Measurements from ENCODE around the gene CERS6.
"Not testable (repeated sequence)": the region's sequence is repeated elsewhere in the genome, so short reads cannot be mapped to it uniquely, and the experiment has no call there.

The CERS6 gene

GRCh38 chr2:168501466-168502065 is 45.5 kb downstream of the CERS6 start:
- DNase-seq (ENCODE audit: low spot score), result no peak

DNA sequence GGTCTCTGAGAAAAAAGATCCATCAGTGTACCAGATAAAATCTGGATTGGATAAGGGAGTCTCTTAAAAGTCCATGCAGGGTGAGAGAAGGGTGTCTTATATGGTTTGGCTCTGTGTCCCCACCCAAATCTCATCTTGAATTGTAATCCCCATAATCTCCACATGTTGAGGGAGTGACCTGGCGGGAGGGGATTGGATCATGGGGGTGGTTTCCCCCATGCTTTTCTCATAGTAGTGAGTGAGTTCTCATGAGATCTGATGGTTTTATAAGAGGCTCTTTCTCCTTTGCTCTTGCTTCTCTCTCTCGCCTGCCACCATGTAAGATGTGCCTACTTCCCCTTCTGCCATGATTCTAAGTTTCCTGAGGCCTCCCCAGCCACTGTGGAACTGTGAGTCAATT is 46.8 kb downstream of the CERS6 start:
- DNase-seq (ENCODE audit: low spot score), result not testable (repeated sequence)

- no peak for DNase-seq (ENCODE audit: low spot score)
Measured at GRCh38 chr2:168503901-168504300, 47.8 kb downstream of the CERS6 start.

GRCh38 chr2:168504323-168504722 is 48.3 kb downstream of the CERS6 start:
- DNase-seq (ENCODE audit: low spot score), result no peak

- DNase-seq (ENCODE audit: low spot score), result no peak
Measured at GRCh38 chr2:168510125-168510756, 54.2 kb downstream of the CERS6 start.

DNA sequence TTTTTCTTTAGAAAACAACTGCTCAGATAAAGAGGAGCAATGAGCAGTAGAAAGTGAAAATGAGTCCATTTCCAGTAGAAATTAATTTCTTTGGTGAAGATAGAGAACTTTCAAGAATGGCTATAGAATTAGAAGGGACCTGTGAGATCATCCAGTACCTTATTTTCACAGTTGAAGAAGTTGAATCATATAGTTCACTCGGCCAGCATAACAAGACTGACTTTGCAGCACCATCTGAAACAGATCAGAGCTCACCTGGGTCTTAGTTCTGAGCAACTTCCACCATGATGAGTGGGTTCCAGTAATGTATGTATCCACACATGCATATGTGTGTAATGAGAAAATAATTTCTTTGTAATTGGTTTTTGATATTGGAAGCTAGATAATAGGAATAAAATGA is 58.6 kb downstream of the CERS6 start:
- DNase-seq (ENCODE audit: low spot score), result no peak

- DNase-seq (ENCODE audit: low spot score), result no peak
Measured at GRCh38 chr2:168515502-168515901, 59.4 kb downstream of the CERS6 start.

DNA sequence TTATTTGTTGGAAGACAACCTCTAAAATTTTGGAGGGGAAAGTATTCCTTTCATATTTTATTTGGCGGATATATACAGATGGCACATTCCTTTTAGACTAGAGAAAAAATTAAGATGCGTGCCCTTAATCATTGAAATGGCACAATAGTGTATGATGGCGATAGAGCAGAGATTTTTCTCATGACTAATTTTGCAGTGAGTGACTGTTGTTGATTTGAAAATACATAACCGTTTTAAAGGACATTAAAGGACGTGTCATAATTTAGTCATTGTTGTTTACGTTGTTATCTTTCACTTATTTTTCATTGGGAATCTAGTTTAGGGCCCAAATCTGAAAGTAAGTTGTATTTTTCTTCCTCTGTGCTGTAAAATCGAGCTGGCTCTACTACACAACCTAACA is 61.7 kb downstream of the CERS6 start:
- DNase-seq (ENCODE audit: low spot score), result no peak

- DNase-seq (ENCODE audit: low spot score), result no peak
Measured at GRCh38 chr2:168518555-168519066, 62.5 kb downstream of the CERS6 start.

DNA sequence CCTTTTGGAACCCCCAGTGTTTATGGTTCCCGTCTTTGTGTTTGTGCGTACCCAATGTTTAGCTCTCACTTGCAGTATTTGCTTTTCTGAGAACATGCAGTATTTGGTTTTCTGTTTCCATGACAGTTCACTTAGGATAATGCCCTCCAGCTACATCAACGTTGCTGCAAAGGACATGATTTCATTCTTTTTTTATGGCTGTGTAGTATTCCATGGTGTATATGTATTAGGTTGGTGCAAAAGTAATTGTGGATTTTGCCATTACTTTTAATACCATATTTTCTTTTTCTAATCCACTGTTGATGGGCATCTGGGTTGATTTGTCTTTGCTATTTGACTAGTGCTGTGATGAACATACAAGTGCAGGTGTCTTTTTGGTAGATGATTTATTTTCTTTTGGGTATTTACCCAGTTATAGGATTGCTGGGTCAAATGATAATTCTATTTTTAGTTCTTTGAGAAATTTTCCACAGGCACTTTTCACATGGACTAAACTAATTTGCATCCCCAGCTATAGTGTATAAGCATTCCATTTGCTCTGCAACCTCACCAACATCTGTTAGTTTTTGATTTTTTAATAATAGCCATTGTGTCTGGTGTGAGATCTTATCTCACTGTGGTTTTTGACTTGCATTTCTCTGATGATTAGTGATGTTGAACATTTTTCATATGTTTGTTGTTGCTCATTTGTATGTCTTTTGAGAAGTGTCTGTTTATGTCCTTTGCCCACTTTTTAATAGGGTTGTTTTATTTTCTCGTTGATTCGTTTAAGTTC is 63.6 kb downstream of the CERS6 start:
- DNase-seq (ENCODE audit: low spot score), result no peak

GRCh38 chr2:168521053-168521741 is 65.1 kb downstream of the CERS6 start:
- no peak for DNase-seq (ENCODE audit: low spot score)

DNA sequence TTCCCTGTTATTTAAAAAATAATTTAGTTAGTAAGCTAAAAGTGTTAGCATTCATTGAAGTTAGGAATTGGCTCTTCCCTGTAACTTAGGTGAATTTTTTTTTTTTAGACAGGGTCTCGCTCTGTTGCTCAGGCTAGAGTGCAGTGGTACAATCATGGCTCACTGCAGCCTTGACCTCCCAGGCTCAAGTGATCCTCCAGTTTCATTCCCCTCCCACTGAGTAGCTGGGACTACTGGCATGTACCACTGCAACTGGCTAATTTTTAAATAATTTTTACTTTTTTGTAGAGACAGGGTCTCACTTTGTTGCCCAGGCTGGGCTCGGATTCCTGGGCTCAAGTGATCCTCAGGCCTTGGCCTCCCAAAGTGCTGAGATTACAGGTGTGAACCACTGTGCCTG is 66.4 kb downstream of the CERS6 start:
- DNase-seq (ENCODE audit: low spot score), result no peak

- DNase-seq (ENCODE audit: low spot score), result no peak
Measured at GRCh38 chr2:168524005-168524404, 67.9 kb downstream of the CERS6 start.

DNA sequence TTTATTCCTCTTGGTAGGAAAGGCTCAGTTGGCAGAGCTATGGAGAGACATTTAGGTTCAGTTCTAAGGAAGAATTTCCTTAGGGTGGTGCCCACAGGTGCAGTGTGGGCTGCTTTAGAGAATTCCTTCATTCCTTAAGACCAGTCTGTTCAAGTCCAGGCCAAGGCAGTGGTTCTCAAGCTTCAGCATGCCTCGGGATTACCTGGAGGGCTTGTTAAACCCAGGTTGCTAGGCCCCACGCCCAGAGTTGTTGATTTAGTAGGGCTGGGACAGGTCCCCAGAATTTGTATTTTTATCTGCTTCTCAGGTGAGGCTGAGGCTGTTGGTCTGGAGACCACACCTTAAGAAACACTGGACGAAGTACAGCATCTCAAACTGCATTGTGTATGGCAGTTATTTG is 68.9 kb downstream of the CERS6 start:
- no peak for DNase-seq (ENCODE audit: low spot score)

DNA sequence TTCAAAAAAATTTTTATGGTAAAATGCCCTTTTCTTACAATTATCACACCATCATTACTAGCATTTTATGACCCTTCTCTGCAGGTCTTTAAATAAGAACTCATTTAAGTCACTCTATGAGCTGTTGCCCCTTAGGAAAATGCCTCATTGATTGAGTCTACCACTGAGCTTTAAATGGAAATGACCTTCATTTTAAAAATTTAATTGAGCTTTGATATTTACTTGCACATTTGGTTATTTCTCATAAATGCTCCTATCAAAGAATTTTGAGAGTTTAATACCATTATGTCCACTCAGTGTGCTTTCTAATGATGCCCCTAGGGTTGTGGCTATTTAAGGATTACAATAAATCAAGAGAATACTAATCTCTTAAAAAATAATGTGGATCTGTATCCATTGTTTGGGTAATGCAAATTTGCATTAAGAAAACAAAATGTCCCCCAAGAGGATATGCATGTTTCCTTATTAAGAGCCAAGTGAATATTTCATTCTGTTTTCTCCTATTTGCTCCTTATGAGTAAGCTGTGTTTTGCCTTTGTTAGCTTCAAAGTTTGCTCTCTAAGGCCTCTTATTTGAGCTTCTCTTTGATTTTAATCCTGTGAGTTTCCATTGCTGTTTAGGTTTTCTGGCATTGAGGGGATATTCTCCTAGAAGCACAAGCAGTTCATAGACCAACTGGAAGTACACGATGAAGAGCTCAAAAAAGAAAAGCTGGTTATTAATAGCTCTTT is 69.8 kb downstream of the CERS6 start:
- no peak for DNase-seq (ENCODE audit: low spot score)

DNA sequence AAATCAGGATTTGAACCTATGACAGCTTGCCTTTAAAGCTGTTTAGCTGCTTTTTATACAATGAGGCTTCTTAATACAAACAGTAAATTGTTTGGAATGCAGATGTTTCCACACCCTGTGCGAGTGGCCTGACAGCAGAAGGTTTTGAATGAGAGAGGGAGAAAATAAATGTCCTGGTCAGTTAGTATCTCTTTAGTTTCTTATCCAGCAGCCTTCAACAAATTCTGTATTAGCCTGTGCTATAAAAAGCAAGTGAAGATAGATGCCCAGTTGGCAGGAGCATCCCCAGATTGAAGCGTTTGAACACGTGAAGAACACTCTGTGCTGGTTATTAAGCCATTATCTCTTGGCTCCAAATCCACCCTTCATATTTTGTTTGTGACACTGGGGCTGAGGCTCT is 70.6 kb downstream of the CERS6 start:
- no peak for DNase-seq (ENCODE audit: low spot score)

DNA sequence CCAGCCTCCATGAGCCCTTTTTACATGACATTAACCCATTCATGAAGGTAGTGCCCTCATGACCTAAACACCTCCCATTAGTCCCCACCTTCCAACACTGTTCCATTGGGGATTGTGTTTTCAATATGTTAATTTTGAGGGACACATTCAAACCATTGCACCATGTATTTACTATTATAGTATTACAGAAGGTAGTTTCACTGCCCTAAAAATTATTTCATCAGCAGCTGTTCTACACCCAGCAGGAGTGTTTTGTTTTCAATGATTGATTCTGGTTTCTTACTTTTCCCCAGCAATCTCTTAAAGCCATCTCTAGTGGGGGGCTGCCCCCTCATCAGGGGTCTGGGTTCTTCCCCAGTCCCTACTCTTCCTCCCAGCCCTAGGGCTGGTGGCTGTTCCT is 71.9 kb downstream of the CERS6 start:
- no peak for DNase-seq (ENCODE audit: low spot score)

- no peak for DNase-seq (ENCODE audit: low spot score)
Measured at GRCh38 chr2:168528469-168528868, 72.4 kb downstream of the CERS6 start.

- no peak for DNase-seq (ENCODE audit: low spot score)
Measured at GRCh38 chr2:168529054-168529833, 73.2 kb downstream of the CERS6 start.

- no peak for DNase-seq (ENCODE audit: low spot score)
Measured at GRCh38 chr2:168529900-168530561, 74.0 kb downstream of the CERS6 start.
